LNCaP clone FGC (cell line): ENCODE results near the gene ABLIM1.

ENCODE experiments used
- DNase-seq: peaks from one replicate; pipeline ENCODE4 v3.0.0-alpha.2; 2011; ENCODE audit warnings: low read depth
- H3K4me3 ChIP-seq: 2 replicates; pipeline ENCODE4 v1.5.1; 2011; ENCODE audit warnings: mild to moderate bottlenecking, low read depth, low read length, control low read depth
- TF ChIP-seq, protein P1 (sequence below): IDR thresholded peaks from 2 replicates; pipeline ENCODE4 v1.5.1; 2012; ENCODE audit warnings: mild to moderate bottlenecking; ENCODE audit not compliant: control insufficient read depth, insufficient read depth; ENCODE audit errors: extremely low read depth

The ABLIM1 gene

DNA sequence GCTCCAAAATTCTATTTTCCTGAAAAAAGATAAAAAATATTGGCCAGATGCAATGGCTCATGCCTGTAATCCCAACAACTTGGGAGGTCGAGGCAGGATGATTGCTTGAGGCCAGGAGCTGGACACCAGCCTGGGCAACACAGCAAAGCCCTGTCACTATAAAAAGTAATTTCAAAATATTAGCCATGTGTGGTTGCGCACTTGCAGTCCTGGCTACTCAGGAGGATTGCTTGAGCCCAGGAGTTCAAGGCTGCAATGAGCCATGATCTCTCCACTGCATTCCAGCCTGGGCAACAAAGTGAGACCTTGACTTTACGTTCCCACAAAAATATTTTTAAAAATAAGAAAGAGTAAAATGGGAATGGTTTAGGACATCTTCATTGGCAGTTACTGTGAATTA, 149.7 kb downstream of the ABLIM1 start:
- TF ChIP-seq, protein P1, sequence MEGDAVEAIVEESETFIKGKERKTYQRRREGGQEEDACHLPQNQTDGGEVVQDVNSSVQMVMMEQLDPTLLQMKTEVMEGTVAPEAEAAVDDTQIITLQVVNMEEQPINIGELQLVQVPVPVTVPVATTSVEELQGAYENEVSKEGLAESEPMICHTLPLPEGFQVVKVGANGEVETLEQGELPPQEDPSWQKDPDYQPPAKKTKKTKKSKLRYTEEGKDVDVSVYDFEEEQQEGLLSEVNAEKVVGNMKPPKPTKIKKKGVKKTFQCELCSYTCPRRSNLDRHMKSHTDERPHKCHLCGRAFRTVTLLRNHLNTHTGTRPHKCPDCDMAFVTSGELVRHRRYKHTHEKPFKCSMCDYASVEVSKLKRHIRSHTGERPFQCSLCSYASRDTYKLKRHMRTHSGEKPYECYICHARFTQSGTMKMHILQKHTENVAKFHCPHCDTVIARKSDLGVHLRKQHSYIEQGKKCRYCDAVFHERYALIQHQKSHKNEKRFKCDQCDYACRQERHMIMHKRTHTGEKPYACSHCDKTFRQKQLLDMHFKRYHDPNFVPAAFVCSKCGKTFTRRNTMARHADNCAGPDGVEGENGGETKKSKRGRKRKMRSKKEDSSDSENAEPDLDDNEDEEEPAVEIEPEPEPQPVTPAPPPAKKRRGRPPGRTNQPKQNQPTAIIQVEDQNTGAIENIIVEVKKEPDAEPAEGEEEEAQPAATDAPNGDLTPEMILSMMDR, result no peak
- no peak for DNase-seq
- H3K4me3 ChIP-seq, result no peak overlapping the region

DNA sequence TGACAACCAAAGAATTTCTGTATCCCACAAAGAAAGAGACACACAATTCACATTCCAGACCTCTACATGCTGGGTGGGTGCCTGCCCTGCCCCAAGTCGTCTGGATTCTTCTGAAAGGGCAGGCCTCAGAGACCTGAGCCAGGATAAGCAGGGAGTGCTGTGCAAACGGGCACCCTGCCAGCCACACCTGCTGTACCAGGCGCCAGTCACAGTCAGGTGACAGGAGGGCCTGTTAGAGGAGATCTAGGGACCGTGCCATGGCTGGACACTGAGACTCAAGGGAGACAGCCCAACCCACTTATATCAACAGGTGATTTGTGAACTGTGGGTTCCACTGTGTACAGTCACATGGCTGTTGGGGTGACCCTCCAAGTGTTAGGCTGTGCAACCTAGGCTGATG, 150.6 kb downstream of the ABLIM1 start:
- no peak overlapping the region for H3K4me3 ChIP-seq
- TF ChIP-seq, protein P1, result no peak
- peak; percentile 82 for DNase-seq

- no peak for DNase-seq
- TF ChIP-seq, protein P1, result no peak
- H3K4me3 ChIP-seq, result no peak overlapping the region
These were observed 151.1 kb downstream of the ABLIM1 start for GRCh38 chr10:114506871-114507385.

- no peak overlapping the region for H3K4me3 ChIP-seq
- DNase-seq, result no peak
- TF ChIP-seq, protein P1, result no peak
These were observed 153.1 kb downstream of the ABLIM1 start for GRCh38 chr10:114504769-114505579.

DNA sequence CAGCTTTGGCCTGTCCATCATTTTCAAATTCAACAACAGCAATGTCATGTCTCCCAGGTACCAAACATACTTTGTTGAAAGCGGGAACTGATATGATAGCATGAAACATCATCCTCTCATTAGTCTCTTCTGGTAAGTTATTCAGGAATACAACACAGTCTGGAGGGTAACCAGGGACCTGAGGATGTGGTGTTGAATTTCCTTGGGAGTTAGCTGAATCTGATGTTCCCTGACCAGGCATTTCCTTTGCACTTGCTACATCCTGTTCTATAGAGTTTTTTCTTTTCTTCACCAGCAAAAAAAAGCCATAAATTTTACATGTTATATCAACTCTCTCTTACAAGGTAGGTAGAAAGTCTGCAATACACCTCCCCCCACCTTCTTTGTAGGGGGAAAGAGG, 156.0 kb downstream of the ABLIM1 start:
- no peak for DNase-seq
- TF ChIP-seq, protein P1, result no peak
- H3K4me3 ChIP-seq, result no peak overlapping the region

GRCh38 chr10:114501650-114502049, 156.4 kb downstream of the ABLIM1 start:
- no peak for DNase-seq
- TF ChIP-seq, protein P1, result no peak
- H3K4me3 ChIP-seq, result no peak overlapping the region

GRCh38 chr10:114500643-114501042, 157.4 kb downstream of the ABLIM1 start:
- DNase-seq, result no peak
- TF ChIP-seq, protein P1, result no peak
- H3K4me3 ChIP-seq, result no peak overlapping the region
